ENCODE results near the gene LGALS1. TPM values are rescaled to one million over a fixed set of nuclear protein-coding genes. Genes with fewer than 3 reads are reported as not detected.
A peak's percentile ranks its signal among the peaks of the same experiment; 100 is the strongest.

LGALS1 gene
- total and polyA plus RNA-seq, 9 of the 15 experiments (the other 6 are each of a cell fraction or from before 2014, with no cell fraction given): 160 to 800 (median 330) TPM

DNA sequence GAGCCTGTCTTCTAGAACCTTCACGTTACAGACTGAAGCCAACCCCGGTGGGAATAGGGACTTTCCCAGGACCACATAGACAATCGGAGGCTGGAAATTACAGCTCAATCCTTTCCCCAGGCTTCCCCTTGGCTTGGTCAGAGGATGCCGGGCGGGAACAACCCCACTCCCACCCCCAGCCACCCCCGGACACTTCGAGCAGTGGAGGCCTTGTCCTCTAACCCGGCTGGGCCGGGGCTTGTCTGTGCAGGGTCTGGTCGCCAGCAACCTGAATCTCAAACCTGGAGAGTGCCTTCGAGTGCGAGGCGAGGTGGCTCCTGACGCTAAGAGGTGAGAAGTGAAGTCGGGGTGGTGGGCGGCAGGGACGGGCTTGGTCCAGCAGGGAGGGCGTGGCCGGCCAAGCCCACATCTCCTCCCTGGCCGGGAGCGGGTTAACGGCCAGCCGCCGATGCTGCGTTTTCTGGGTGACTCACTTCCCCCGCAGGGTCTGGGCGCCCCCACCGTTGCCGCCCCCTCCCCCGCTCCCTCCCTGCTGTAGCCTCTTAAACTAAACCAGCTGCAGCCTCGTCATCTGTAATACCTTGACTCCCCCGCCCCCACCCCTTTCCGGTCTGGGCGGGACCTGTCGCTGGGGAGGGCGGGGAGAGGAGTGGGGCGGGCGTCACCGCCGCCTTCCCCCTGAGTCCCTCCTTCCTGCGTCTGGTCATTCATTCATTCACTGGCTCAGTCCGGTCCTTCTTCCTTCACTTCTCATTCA lies 1.5 kb downstream of the LGALS1 start (continued):
- peak; percentile 33; the same call in 1 of the 2 replicates for TF ChIP-seq ZFX (CRISPR knock-in tag; IDR thresholded peaks at IDR 0.05)
- peak; percentile 98 for TF ChIP-seq EGR1 (conservative IDR thresholded peaks at IDR 0.05)
- TF ChIP-seq CHD2 (IDR thresholded peaks at IDR 0.05; ENCODE audit: low read depth, low read length): 0 out of 2 replicates have a peak, but pooled peaks have one; percentile 13
- TF ChIP-seq, protein P1, sequence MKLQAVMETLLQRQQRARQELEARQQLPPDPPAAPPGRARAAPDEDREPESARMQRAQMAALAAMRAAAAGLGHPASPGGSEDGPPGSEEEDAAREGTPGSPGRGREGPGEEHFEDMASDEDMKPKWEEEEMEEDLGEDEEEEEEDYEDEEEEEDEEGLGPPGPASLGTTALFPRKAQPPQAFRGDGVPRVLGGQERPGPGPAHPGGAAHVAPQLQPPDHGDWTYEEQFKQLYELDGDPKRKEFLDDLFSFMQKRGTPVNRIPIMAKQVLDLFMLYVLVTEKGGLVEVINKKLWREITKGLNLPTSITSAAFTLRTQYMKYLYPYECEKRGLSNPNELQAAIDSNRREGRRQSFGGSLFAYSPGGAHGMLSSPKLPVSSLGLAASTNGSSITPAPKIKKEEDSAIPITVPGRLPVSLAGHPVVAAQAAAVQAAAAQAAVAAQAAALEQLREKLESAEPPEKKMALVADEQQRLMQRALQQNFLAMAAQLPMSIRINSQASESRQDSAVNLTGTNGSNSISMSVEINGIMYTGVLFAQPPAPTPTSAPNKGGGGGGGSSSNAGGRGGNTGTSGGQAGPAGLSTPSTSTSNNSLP (IDR thresholded peaks at IDR 0.05; ENCODE audit: borderline replicate concordance, low read depth, low read length): no peak
- TF ChIP-seq FOS (IDR thresholded peaks at IDR 0.05; ENCODE audit: extremely low read depth, insufficient read length): peak; percentile 30
- no peak for TF ChIP-seq TCF7L2 (IDR thresholded peaks at IDR 0.05; ENCODE audit: low read depth, low read length)
- TF ChIP-seq, protein P2, sequence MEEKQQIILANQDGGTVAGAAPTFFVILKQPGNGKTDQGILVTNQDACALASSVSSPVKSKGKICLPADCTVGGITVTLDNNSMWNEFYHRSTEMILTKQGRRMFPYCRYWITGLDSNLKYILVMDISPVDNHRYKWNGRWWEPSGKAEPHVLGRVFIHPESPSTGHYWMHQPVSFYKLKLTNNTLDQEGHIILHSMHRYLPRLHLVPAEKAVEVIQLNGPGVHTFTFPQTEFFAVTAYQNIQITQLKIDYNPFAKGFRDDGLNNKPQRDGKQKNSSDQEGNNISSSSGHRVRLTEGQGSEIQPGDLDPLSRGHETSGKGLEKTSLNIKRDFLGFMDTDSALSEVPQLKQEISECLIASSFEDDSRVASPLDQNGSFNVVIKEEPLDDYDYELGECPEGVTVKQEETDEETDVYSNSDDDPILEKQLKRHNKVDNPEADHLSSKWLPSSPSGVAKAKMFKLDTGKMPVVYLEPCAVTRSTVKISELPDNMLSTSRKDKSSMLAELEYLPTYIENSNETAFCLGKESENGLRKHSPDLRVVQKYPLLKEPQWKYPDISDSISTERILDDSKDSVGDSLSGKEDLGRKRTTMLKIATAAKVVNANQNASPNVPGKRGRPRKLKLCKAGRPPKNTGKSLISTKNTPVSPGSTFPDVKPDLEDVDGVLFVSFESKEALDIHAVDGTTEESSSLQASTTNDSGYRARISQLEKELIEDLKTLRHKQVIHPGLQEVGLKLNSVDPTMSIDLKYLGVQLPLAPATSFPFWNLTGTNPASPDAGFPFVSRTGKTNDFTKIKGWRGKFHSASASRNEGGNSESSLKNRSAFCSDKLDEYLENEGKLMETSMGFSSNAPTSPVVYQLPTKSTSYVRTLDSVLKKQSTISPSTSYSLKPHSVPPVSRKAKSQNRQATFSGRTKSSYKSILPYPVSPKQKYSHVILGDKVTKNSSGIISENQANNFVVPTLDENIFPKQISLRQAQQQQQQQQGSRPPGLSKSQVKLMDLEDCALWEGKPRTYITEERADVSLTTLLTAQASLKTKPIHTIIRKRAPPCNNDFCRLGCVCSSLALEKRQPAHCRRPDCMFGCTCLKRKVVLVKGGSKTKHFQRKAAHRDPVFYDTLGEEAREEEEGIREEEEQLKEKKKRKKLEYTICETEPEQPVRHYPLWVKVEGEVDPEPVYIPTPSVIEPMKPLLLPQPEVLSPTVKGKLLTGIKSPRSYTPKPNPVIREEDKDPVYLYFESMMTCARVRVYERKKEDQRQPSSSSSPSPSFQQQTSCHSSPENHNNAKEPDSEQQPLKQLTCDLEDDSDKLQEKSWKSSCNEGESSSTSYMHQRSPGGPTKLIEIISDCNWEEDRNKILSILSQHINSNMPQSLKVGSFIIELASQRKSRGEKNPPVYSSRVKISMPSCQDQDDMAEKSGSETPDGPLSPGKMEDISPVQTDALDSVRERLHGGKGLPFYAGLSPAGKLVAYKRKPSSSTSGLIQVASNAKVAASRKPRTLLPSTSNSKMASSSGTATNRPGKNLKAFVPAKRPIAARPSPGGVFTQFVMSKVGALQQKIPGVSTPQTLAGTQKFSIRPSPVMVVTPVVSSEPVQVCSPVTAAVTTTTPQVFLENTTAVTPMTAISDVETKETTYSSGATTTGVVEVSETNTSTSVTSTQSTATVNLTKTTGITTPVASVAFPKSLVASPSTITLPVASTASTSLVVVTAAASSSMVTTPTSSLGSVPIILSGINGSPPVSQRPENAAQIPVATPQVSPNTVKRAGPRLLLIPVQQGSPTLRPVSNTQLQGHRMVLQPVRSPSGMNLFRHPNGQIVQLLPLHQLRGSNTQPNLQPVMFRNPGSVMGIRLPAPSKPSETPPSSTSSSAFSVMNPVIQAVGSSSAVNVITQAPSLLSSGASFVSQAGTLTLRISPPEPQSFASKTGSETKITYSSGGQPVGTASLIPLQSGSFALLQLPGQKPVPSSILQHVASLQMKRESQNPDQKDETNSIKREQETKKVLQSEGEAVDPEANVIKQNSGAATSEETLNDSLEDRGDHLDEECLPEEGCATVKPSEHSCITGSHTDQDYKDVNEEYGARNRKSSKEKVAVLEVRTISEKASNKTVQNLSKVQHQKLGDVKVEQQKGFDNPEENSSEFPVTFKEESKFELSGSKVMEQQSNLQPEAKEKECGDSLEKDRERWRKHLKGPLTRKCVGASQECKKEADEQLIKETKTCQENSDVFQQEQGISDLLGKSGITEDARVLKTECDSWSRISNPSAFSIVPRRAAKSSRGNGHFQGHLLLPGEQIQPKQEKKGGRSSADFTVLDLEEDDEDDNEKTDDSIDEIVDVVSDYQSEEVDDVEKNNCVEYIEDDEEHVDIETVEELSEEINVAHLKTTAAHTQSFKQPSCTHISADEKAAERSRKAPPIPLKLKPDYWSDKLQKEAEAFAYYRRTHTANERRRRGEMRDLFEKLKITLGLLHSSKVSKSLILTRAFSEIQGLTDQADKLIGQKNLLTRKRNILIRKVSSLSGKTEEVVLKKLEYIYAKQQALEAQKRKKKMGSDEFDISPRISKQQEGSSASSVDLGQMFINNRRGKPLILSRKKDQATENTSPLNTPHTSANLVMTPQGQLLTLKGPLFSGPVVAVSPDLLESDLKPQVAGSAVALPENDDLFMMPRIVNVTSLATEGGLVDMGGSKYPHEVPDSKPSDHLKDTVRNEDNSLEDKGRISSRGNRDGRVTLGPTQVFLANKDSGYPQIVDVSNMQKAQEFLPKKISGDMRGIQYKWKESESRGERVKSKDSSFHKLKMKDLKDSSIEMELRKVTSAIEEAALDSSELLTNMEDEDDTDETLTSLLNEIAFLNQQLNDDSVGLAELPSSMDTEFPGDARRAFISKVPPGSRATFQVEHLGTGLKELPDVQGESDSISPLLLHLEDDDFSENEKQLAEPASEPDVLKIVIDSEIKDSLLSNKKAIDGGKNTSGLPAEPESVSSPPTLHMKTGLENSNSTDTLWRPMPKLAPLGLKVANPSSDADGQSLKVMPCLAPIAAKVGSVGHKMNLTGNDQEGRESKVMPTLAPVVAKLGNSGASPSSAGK (IDR thresholded peaks at IDR 0.05): peak; percentile 80
- TF ChIP-seq LEF1 (IDR thresholded peaks at IDR 0.05): peak; percentile 65
- TF ChIP-seq NR3C1 (CRISPR knock-in tag; IDR thresholded peaks at IDR 0.05): no peak
- no peak for TF ChIP-seq POLR2AphosphoS5 (IDR thresholded peaks at IDR 0.05; ENCODE audit: control insufficient read depth, insufficient read depth, low read depth, low read length)
- TF ChIP-seq L3MBTL2 (IDR thresholded peaks at IDR 0.05): peak; percentile 81
- TF ChIP-seq ZNF212 (CRISPR knock-in tag; IDR thresholded peaks at IDR 0.05): no peak
- peak; percentile 89 for TF ChIP-seq ETV1 (tag; conservative IDR thresholded peaks at IDR 0.05; ENCODE audit: low read depth)
- 0 out of 2 replicates have a peak, but pooled peaks have one; percentile 37 for TF ChIP-seq NCOA1 (IDR thresholded peaks at IDR 0.05; ENCODE audit: low read depth)
- peak; percentile 74 for TF ChIP-seq POLR2G (IDR thresholded peaks at IDR 0.05; ENCODE audit: low read depth, low read length)
- 0 out of 2 replicates have a peak, but pooled peaks have one; percentile 43 for TF ChIP-seq TCF7 (IDR thresholded peaks at IDR 0.05; ENCODE audit: borderline replicate concordance)

Measured in K562 (cell line).